ENCODE data around the gene PHLDB2. TPM values are rescaled to one million over a fixed set of nuclear protein-coding genes. Genes with fewer than 3 reads are reported as not detected.

PHLDB2 gene
- total RNA-seq, 2 experiments from 2014 or later: 0.61 to 2.1 TPM

- CTCF ChIA-PET (ENCODE audit: unreplicated experiment): no interaction called here
- BruUV-seq (replicated peaks): no TSS peak
Measured at GRCh38 chr3:111823341-111823855, 35.7 kb upstream of the PHLDB2 start.

GRCh38 chr3:111824351-111824750 is 34.7 kb upstream of the PHLDB2 start:
- Histone ChIP-seq H3K27ac (ENCODE audit: low read depth, low read length, poor library complexity, severe bottlenecking) (no peak overlapping the region), H3K9me3 (ENCODE audit: low read length) (no peaks in the 10 kb centered on the region), H3K9me2 (ENCODE audit: insufficient read depth, low read length) (no peaks in the 10 kb centered on the region), H3K4me1 (ENCODE audit: insufficient read depth, low read length, poor library complexity, severe bottlenecking) (no peaks in the 10 kb centered on the region), H3K36me3 (ENCODE audit: insufficient read depth, low read length) (no peaks in the 10 kb centered on the region), H3K4me2 (ENCODE audit: low read length) (no peak overlapping the region), H2AFZ (ENCODE audit: low read length) (no peak overlapping the region), H3K4me3 (ENCODE audit: low read depth, low read length, poor library complexity, severe bottlenecking) (no peak overlapping the region), H3K79me2 (ENCODE audit: insufficient read depth, low read depth, low read length) (no peaks in the 10 kb centered on the region), H4K20me1 (ENCODE audit: insufficient read depth, low read length) (no peaks in the 10 kb centered on the region)
- POLR2A ChIA-PET: no interaction called here
- CTCF ChIA-PET (ENCODE audit: unreplicated experiment): no interaction called here
- TF ChIP-seq CTCF (conservative IDR thresholded peaks at IDR 0.05; ENCODE audit: low read length) (no peak), EZH2phosphoT487 (IDR thresholded peaks at IDR 0.05; ENCODE audit: borderline replicate concordance, low read depth, low read length) (no peak)
- DNase-seq (ENCODE audit: low spot score): no peak
- intact Hi-C loops (cut with micrococcal nuclease; ENCODE audit: unreplicated experiment): no loop called here
- no TSS peak for BruUV-seq (replicated peaks)

More at GRCh38 chr3:111823341-111823855, 35.7 kb upstream of the PHLDB2 start:
- H3K4me3 ChIP-seq (ENCODE audit: low read depth, low read length, poor library complexity, severe bottlenecking): no peak overlapping the region
- TF ChIP-seq CTCF (conservative IDR thresholded peaks at IDR 0.05; ENCODE audit: low read length) (no peak), EZH2phosphoT487 (IDR thresholded peaks at IDR 0.05; ENCODE audit: borderline replicate concordance, low read depth, low read length) (no peak)
- POLR2A ChIA-PET: interaction anchor here (0.8 kb wide), 1 partner anchor 41 kb away, joined by 3 read pairs; no protein-coding TSS in a partner anchor
- H3K9me3 ChIP-seq (ENCODE audit: low read length): no peaks in the 10 kb centered on the region
- no peak overlapping the region for H3K27ac ChIP-seq (ENCODE audit: low read depth, low read length, poor library complexity, severe bottlenecking)
- H4K20me1 ChIP-seq (ENCODE audit: insufficient read depth, low read length): no peaks in the 10 kb centered on the region
- intact Hi-C loops (cut with micrococcal nuclease; ENCODE audit: unreplicated experiment): no loop called here
- H3K4me2 ChIP-seq (ENCODE audit: low read length): no peak overlapping the region
- no peaks in the 10 kb centered on the region for H3K36me3 ChIP-seq (ENCODE audit: insufficient read depth, low read length)
- H3K79me2 ChIP-seq (ENCODE audit: insufficient read depth, low read depth, low read length): no peaks in the 10 kb centered on the region
- H3K9me2 ChIP-seq (ENCODE audit: insufficient read depth, low read length): no peaks in the 10 kb centered on the region
- no peaks in the 10 kb centered on the region for H3K4me1 ChIP-seq (ENCODE audit: insufficient read depth, low read length, poor library complexity, severe bottlenecking)
- no peak for DNase-seq (ENCODE audit: low spot score)
- H2AFZ ChIP-seq (ENCODE audit: low read length): no peak overlapping the region

- no peak for DNase-seq (ENCODE audit: low spot score)
- Histone ChIP-seq H3K27ac (ENCODE audit: low read depth, low read length, poor library complexity, severe bottlenecking) (no peak overlapping the region), H3K4me2 (ENCODE audit: low read length) (no peak overlapping the region), H3K79me2 (ENCODE audit: insufficient read depth, low read depth, low read length) (no peaks in the 10 kb centered on the region), H2AFZ (ENCODE audit: low read length) (no peak overlapping the region), H4K20me1 (ENCODE audit: insufficient read depth, low read length) (no peaks in the 10 kb centered on the region), H3K4me1 (ENCODE audit: insufficient read depth, low read length, poor library complexity, severe bottlenecking) (no peaks in the 10 kb centered on the region), H3K4me3 (ENCODE audit: low read depth, low read length, poor library complexity, severe bottlenecking) (no peak overlapping the region), H3K9me2 (ENCODE audit: insufficient read depth, low read length) (no peaks in the 10 kb centered on the region), H3K9me3 (ENCODE audit: low read length) (no peaks in the 10 kb centered on the region), H3K36me3 (ENCODE audit: insufficient read depth, low read length) (no peaks in the 10 kb centered on the region)
- intact Hi-C loops (cut with micrococcal nuclease; ENCODE audit: unreplicated experiment): no loop called here
- BruUV-seq (replicated peaks): no TSS peak
- ChIA-PET CTCF (ENCODE audit: unreplicated experiment) (no interaction called here), POLR2A (interaction anchor here (1.6 to 1.7 kb wide), 2 partner anchors 10 to 20 kb away, joined by 4 to 5 read pairs; no protein-coding TSS in a partner anchor)
- TF ChIP-seq EZH2phosphoT487 (IDR thresholded peaks at IDR 0.05; ENCODE audit: borderline replicate concordance, low read depth, low read length) (no peak), CTCF (conservative IDR thresholded peaks at IDR 0.05; ENCODE audit: low read length) (no peak)
Measured at GRCh38 chr3:111827871-111828270, 31.2 kb upstream of the PHLDB2 start.

Data from OCI-LY7 (cell line).